ENCODE measurements around the gene SPECC1.

SPECC1 gene

DNA sequence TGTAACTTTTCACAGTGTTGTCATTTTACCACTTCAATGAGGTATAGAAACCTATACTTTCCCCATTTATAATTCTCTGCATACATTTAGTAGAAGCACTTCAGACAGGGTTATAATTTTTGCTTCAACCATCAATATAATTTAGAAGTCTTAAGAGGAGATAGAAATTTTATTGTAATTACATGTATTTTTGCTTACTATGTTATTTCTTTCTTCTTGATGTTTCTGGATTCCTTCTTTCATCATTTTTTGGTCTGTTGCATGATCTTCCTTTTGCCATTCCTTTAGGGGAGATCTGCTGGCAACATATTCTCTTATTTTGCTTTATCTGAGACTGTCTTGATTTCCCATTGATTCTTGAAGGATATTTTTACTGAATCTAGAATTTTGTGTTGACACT lies 31.1 kb downstream of the SPECC1 start:
- Mint-ChIP-seq H3K4me1 (peaks cover 14% of the 10 kb centered on the region), H3K36me3 (no peaks in the 10 kb centered on the region), H3K9me3 (no peaks in the 10 kb centered on the region), H3K4me3 (no peak overlapping the region), H3K27ac (no peak overlapping the region)
- ATAC-seq (no peak), DNase-seq (ENCODE audit: low spot score in 2 of 2) (no peak)

DNA sequence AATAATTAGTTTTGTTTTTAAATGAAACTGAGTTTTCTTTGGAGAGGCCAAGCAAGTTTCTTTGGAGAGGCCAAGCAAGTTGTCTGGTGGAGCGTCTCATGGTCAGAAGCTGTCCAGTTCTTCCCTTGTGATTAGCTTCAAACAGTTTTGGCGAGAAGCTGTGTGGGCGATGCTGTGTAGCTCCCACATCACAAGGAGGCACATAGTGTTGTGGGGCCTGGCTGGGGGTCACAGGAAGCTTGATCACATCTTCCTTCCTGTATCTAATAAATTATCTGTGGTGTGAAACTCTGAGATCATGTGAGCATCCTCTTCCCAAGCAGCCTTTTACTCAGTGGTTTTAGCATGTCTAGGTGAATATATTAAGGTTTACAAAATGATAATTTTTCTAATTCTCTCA lies 33.9 kb downstream of the SPECC1 start:
- Mint-ChIP-seq H3K4me3 (no peak overlapping the region), H3K27ac (peak overlapping the region; percentile 43), H3K36me3 (no peaks in the 10 kb centered on the region), H3K9me3 (no peaks in the 10 kb centered on the region), H3K4me1 (peaks cover 14% of the 10 kb centered on the region)
- DNase-seq (ENCODE audit: low spot score in 2 of 2) (no peak), ATAC-seq (peak; percentile 34)

DNA sequence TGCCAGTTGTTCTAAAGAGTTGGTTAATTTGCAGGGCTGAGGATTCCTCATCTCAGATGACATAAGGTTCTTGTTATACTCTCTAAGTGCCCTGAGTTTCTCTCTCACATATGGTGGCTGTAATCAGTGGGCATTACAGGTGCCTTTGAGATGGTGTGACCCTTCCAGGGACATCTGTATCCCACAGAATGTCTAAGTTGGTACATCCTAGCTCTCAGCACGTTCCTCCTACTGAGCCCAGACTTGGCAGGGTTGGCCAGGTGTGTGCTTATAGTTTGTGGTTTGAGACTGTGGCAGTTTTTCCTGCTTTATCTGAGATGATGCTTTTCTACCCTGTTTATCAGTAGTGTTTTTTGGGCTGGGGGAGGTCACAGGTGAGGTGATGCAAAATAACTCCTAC lies 36.3 kb downstream of the SPECC1 start:
- no peak for ATAC-seq
- Mint-ChIP-seq H3K36me3 (no peaks in the 10 kb centered on the region), H3K9me3 (no peaks in the 10 kb centered on the region), H3K4me3 (no peak overlapping the region), H3K27ac (no peak overlapping the region), H3K4me1 (peaks cover 14% of the 10 kb centered on the region)
- DNase-seq (ENCODE audit: low spot score in 2 of 2) = no peak

DNA sequence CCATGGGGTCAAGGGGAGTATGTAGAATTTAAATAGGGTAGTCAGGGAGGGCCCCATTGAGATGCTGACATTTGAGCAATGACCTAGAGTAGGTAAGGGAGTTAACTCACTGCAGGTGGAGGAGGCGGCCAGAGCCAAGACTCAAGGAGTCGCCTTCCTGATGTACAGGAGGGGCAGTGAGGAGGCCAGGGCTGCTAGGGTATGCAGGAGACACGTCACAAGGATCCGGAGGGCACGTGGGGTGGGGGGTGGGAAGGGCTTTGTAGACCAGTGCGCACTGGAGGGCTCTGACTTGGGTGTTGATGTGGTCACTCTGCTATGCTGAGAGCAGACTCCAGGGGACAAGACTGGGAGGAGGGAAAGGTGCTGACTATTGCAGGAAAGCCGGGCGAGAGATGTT lies 37.5 kb downstream of the SPECC1 start:
- H3K36me3 Mint-ChIP-seq = no peaks in the 10 kb centered on the region
- no peak for DNase-seq (ENCODE audit: low spot score in 2 of 2)
- no peak for ATAC-seq
- H3K4me1 Mint-ChIP-seq = peaks cover 14% of the 10 kb centered on the region
- H3K4me3 Mint-ChIP-seq = no peak overlapping the region
- no peaks in the 10 kb centered on the region for H3K9me3 Mint-ChIP-seq
- H3K27ac Mint-ChIP-seq = no peak overlapping the region

DNA sequence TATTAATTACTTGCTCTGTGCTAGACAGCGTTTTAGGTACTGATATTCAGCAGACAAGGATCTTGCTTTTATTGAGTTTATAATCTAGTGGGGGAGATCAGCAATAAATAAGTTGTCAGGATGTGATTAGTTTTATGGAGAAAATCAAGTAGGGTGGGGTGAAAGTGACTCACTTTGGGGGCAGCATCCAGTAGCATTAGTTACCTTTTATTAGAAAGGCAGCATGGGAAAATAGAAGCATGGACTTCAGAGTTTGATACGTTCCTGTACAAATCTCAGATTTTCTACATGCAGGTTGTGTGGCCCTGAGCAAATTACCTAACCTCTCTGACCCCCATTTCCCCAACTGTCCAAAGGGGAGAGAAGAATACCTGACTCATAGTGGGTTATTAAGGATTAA lies 42.5 kb downstream of the SPECC1 start:
- Mint-ChIP-seq H3K27ac (no peak overlapping the region), H3K9me3 (no peaks in the 10 kb centered on the region), H3K36me3 (no peaks in the 10 kb centered on the region), H3K4me1 (no peaks in the 10 kb centered on the region), H3K4me3 (no peak overlapping the region)
- DNase-seq (ENCODE audit: low spot score in 2 of 2) (no peak), ATAC-seq (no peak)

DNA sequence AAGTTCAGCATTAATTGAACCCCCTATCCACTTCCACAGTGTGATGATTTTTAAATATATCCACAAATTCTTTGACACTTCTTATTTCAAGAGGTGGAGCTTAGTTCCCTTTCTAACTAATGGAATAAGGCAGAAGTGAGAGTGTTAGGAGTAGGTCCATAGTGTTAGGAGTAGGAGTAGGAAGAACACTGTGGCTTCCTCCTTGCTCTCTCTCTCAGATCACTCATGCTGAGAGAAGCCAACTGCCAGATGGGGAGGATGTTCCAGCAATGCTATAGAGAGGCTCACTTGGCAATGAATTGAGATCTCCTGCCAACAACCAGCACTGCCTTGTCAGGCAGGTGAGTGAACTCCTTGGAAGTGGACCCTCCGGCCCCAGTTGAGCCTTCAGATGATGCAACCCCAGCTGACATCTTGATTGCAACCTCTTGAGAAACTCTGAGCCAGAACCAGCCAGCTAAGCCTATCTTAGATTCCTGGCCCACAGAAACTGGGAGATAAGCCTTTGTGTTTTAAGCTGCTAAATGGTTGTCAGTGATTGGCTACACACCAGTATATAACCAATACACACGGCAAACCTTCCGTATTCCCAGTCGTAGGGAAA lies 44.3 kb downstream of the SPECC1 start:
- Mint-ChIP-seq H3K4me1 (no peaks in the 10 kb centered on the region), H3K36me3 (no peaks in the 10 kb centered on the region), H3K4me3 (no peak overlapping the region), H3K27ac (no peak overlapping the region), H3K9me3 (no peaks in the 10 kb centered on the region)
- no peak for ATAC-seq
- no peak for DNase-seq (ENCODE audit: low spot score in 2 of 2)

DNA sequence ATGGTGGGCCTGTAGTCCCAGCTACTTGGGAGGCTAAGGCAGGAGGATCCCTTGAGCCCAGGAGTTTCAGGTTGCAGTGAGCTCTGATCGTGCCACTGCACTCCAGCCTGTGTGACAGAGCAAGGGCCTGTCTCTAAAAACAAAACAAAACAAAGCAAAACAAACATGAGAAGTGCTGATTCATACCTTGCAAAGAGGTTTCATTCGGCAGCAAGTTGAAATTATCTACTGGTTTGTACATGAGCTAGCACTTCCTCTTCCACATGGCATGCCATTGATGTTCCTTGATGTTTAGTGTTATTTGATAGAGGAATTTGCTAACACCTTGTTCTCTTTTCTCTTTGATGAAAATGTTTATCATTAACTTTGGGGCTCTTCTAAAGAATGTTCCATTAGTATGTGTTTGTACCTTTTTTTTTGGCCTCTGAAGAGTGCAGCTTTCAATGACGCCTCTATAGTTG lies 50.6 kb downstream of the SPECC1 start:
- ATAC-seq (peak; percentile 46), DNase-seq (ENCODE audit: low spot score in 2 of 2) (no peak)
- Mint-ChIP-seq H3K27ac (no peak overlapping the region), H3K4me3 (no peak overlapping the region), H3K36me3 (no peaks in the 10 kb centered on the region), H3K4me1 (peaks cover 18% of the 10 kb centered on the region), H3K9me3 (no peaks in the 10 kb centered on the region)

DNA sequence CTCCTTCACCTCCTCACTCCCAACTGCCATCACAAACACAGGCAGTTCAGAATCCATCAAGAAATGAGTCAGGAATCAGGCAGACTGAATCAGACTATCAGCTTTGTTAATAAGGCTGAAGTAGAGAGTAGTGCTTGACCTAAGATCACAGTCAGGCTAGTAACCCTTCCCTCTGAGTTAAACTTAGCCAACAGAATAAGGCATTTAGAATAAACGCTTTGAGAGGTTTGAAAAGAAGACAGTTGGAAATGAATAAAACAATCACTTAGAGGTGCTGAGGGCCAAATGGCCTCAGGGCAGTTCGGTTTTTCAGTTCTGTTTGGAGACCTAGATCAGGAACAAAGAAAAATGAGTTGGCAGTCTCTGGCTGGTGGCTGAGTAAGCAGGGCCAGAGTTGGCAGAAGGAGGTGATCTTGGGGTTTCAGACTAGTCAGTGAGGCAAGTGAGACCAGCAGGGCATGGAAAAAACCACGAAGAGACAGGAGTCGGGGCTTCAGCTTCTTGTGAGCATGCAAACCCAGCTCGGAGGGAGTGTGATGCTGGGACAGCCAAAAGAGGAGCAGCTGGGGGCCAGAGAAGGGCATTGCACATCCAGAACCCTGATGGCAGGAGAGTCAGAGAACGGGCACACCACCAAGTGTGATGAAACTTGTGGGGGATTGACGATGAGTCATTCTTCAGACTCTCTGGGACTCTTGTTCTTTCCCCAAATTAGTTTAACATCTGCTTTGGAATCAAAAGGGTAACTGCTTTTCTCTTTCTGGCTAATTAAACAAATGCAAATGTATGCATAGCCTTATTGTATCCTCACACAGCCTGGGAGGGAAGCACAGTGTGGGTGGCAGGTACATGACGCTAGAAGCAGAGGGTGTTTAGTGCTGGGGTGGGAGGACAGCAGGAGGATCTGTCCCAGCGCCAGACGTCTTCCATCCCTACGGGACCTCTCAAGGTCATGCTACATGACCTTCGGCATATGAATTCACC lies 54.8 kb downstream of the SPECC1 start:
- Mint-ChIP-seq H3K4me3 (peak overlapping the region; percentile 42), H3K27ac (peak overlapping the region; percentile 68)
- peak in 1 of 2 donors; percentile 64 for DNase-seq (ENCODE audit: low spot score in 2 of 2)

DNA sequence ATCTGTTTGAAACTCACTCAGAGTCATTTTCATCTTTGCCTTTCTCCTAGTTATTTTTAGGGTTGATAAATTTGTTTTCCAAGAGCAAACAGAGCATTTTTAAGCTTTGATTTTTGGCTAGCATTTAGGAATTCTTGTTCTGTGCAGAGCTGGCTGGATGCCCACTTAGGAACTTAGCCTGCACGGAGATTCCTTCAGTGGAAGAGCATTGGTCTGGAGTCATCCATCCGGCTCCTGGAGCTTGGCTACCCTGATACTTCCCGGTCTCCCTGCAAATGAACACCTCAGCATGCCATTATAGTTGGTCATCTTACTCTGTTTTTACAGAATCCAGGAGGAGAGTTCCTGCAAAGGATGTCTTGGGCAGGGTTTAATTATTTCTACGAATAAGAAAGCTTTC lies 57.1 kb downstream of the SPECC1 start:
- H3K4me1 Mint-ChIP-seq = peaks cover 22% of the 10 kb centered on the region
- H3K4me3 Mint-ChIP-seq = no peak overlapping the region
- H3K9me3 Mint-ChIP-seq = no peaks in the 10 kb centered on the region
- H3K36me3 Mint-ChIP-seq = no peaks in the 10 kb centered on the region
- H3K27ac Mint-ChIP-seq = no peak overlapping the region
- ATAC-seq (no peak), DNase-seq (ENCODE audit: low spot score in 2 of 2) (no peak)

More for the DNA sequence above, 54.8 kb downstream of the SPECC1 start:
- ATAC-seq = peak; percentile 89
- no peaks in the 10 kb centered on the region for H3K36me3 Mint-ChIP-seq
- H3K4me1 Mint-ChIP-seq = peaks cover 22% of the 10 kb centered on the region
- H3K9me3 Mint-ChIP-seq = no peaks in the 10 kb centered on the region

DNA sequence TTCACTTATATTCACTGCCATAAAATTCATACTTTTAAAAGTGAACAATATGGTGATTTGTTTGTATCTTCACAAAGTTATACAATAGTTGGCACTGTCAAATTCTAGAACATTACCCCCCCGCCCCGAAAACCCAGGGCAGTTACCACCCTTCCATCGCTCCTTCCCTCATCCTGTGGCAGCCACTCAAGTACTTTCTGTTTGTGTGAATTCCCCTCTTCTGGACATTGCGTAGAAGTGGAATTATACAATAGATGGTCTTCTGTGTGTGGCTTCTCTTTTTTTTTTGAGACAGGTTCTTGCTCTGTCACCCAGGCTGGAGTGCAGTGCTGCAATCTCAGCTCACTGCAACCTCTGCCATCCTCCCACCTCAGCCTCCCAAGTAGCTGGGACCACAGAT lies 58.6 kb downstream of the SPECC1 start:
- no peaks in the 10 kb centered on the region for H3K9me3 Mint-ChIP-seq
- H3K27ac Mint-ChIP-seq = no peak overlapping the region
- H3K4me3 Mint-ChIP-seq = no peak overlapping the region
- H3K36me3 Mint-ChIP-seq = no peaks in the 10 kb centered on the region
- no peak for DNase-seq (ENCODE audit: low spot score in 2 of 2)
- no peak for ATAC-seq
- peaks cover 24% of the 10 kb centered on the region for H3K4me1 Mint-ChIP-seq

DNA sequence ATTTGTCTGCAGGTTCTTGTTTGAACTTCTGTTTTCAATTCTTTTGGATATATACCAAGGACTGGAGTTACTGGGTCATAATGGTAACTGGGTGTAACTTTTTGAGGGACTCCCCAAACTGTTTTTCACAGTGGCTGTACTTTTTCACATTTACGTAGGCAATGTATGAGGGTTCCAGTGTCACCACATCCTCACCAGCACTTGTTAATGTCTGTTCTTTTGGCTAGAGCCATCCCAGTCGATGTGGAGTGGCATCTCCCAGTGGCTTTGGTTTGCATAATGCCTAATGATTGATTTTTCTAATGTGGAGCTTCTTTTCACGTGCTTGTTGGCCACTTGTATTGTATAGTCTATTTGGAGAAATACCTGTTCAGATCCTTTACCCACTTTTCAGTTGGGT lies 59.3 kb downstream of the SPECC1 start:
- H3K9me3 Mint-ChIP-seq = no peaks in the 10 kb centered on the region
- H3K4me3 Mint-ChIP-seq = no peak overlapping the region
- no peaks in the 10 kb centered on the region for H3K36me3 Mint-ChIP-seq
- H3K4me1 Mint-ChIP-seq = peaks cover 26% of the 10 kb centered on the region
- no peak for ATAC-seq
- no peak for DNase-seq (ENCODE audit: low spot score in 2 of 2)
- no peak overlapping the region for H3K27ac Mint-ChIP-seq

DNA sequence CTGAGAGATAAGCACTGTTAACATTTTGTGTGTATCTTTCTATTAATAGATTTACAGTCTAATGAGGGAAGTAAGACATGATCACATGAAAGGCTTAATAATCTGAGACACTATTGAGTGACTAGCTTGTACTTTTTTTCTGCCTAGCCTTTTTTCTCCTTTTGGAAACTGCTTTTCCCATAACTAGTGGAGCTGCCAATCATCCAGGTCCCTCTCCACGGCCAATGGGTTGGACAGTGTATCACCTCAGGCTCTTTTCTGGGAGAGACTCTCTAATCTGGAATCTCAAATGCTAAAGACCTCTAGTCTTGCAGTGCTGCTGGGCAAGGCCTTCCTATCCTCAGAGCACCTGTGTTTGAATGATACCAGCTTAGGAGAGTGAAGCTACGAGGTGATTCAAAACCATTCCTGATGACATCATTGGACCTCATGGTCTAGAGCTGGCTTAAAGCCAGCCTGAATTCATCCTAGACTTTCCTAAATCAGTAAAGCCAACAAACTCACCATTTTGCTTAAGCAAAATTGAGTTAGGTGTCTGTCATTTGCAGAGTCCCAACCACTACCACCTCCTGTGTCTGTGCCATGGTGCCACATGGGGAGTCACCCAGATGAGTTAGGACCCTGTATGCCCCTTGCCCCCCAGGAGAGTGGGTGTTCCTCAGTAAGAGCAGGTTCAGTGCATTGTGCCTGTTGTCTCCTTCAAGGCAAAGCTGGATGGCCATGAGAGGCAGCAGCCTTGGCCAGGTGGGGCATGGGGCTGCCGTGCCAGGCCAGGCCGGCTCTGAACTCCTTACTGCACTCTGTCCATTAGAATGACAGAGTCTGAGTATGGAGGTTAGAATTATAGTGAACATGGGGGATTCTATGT lies 62.9 kb downstream of the SPECC1 start:
- no peak overlapping the region for H3K27ac Mint-ChIP-seq
- no peaks in the 10 kb centered on the region for H3K9me3 Mint-ChIP-seq
- H3K4me3 Mint-ChIP-seq = no peak overlapping the region
- no peaks in the 10 kb centered on the region for H3K36me3 Mint-ChIP-seq
- H3K4me1 Mint-ChIP-seq = peaks cover 22% of the 10 kb centered on the region
- DNase-seq (ENCODE audit: low spot score in 2 of 2) = no peak
- no peak for ATAC-seq

DNA sequence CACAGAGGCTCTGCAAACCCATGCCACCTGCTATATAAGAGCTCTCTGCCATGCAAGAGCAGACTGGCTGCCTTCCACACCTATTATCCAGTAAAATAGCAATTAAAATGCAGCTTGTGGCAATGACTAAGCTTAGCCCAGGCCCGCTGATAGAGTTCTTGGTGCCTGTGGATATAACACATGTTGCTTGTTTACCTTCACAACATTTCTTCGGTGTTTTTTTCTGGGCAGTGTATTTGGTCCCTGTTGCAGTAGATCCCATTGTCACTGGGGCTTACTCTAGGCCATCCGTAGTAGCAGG lies 63.5 kb downstream of the SPECC1 start:
- Mint-ChIP-seq H3K9me3 (no peaks in the 10 kb centered on the region), H3K4me3 (peak overlapping the region; percentile 67), H3K36me3 (no peaks in the 10 kb centered on the region), H3K4me1 (peaks cover 22% of the 10 kb centered on the region), H3K27ac (peak overlapping the region; percentile 83)
- no peak for ATAC-seq
- no peak for DNase-seq (ENCODE audit: low spot score in 2 of 2)

DNA sequence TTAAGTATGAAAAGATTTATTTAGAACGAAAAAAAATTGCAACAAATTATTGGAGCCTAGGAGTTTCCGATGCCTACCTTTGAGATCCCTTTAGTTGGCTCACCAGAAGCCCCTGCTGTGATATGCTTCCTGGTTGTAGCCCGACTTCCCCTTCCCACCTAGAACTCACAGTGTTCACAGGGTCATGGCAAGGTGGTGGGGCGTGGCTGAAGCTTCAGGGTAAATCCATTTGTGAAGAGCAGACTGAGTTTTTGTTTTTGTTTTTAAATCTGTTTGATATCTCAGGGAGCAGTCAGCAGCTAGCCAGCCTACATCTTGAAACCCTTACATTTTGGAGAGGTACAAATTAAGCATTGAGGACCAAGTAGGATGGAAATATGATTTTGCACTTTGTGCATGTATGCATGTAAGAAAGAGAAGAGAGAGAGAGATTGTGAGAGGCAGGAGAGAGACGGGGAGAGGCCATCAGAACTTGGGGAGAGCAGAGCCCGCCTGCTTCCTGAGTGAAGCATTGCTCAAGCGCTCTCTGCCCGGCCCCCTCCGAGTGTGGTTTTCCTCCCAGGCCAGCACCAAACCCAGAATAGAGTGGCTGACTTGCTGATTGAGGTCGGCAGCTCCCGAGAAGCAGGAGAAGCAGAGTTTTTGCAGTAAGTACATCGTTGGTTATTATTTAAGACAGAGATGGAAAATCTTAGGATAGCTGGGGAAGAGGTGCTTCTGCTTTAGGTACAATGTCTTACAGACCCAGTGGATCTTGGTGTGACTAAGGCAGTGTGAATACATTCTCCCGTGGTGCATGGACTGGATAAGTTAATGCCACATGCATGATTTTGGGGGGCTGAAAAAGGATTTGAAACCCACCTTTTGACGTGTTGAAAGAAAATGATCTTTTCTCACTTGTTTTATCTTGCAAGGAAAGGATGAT lies 64.2 kb downstream of the SPECC1 start:
- ATAC-seq (peak; percentile 88), DNase-seq (ENCODE audit: low spot score in 2 of 2) (peak; percentile 18 to 69)
- H3K4me1 Mint-ChIP-seq = peaks cover 22% of the 10 kb centered on the region
- H3K27ac Mint-ChIP-seq = peak overlapping the region; percentile 83
- H3K36me3 Mint-ChIP-seq = no peaks in the 10 kb centered on the region
- H3K9me3 Mint-ChIP-seq = no peaks in the 10 kb centered on the region
- H3K4me3 Mint-ChIP-seq = peak overlapping the region; percentile 67

Data from stimulated activated effector memory CD8-positive, alpha-beta T cell treated with anti-CD3 and anti-CD28 coated beads, Interleukin-12 subunit alpha, Interleukin-12 subunit beta, amount 100 ng/mL, for 72 hours (primary cell).